ENCODE measurements around the gene LILRB1. TPM values are rescaled to one million over a fixed set of nuclear protein-coding genes. Genes with fewer than 3 reads are reported as not detected.

The LILRB1 gene
- total and polyA plus RNA-seq, 4 donors: 0.66 to 3.2 (median 1.6) TPM

GRCh38 chr19:54654447-54655321 lies 24.4 kb downstream of the LILRB1 start:
- no peak overlapping the region for H3K27ac ChIP-seq (ENCODE audit: low read depth, low read length)
- no peak for DNase-seq (ENCODE audit: low read depth in 4 of 6, low spot score in 6 of 6)
- no peak overlapping the region for H3K4me3 ChIP-seq (ENCODE audit: low read depth, low read length)
- H3K27me3 ChIP-seq (ENCODE audit: control insufficient read depth, insufficient read depth, low read length): no peaks in the 10 kb centered on the region
- H3K9me3 ChIP-seq (ENCODE audit: control insufficient read depth, insufficient read depth, low read length): no peaks in the 10 kb centered on the region
- WGBS (ENCODE audit: insufficient coverage): 69% methylated on average over 12 of the region's 14 CpGs
- no peaks in the 10 kb centered on the region for H3K36me3 ChIP-seq (ENCODE audit: control insufficient read depth, insufficient read depth, low read length)
- no peaks in the 10 kb centered on the region for H3K4me1 ChIP-seq (ENCODE audit: control insufficient read depth, insufficient read depth, low read length)

DNA sequence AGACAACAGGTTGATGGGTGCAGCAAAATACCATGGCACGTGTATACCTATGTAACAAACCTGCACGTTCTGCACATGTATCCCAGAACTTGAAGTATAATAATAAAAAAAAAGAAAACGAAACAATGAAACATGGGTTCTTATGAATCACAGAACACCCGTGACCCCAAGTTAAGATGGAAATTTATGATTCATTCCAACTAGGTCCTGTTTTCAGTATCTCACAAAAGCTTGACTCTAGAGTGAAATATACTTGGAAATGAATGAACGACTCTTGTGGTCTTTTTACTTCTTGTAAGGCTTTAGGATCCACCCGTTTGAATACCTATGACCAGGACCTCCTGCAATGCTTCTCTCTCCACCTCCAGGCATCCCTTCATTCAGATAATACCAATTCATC lies 29.0 kb downstream of the LILRB1 start:
- no peak overlapping the region for H3K4me3 ChIP-seq (ENCODE audit: low read depth, low read length)
- no peak for DNase-seq (ENCODE audit: low read depth in 4 of 6, low spot score in 6 of 6)
- no peaks in the 10 kb centered on the region for H3K9me3 ChIP-seq (ENCODE audit: control insufficient read depth, insufficient read depth, low read length)
- WGBS (ENCODE audit: insufficient coverage): 100% methylated on average over 1 of the region's 6 CpGs
- no peaks in the 10 kb centered on the region for H3K36me3 ChIP-seq (ENCODE audit: control insufficient read depth, insufficient read depth, low read length)
- H3K27me3 ChIP-seq (ENCODE audit: control insufficient read depth, insufficient read depth, low read length): no peaks in the 10 kb centered on the region
- no peaks in the 10 kb centered on the region for H3K4me1 ChIP-seq (ENCODE audit: control insufficient read depth, insufficient read depth, low read length)
- no peak overlapping the region for H3K27ac ChIP-seq (ENCODE audit: low read depth, low read length)

DNA sequence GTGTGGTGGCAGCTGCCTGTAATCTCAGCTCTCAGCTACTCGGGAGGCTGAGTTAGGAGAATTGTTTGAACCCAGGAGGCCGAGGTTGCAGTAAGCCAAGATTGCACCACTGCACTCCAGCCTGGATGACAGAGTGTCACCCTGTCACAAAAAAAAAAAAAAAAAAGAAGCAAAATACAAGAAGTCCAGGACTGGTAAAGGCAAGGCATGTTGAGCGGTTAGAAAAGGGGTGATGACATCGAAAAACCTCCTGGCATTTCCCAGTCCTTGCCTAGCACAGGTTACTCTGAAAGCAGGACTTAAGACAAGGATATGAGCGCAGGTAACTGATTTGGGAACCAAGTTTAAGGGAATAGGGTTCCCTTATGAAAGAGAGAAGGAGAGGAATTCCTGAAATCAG lies 30.0 kb downstream of the LILRB1 start:
- no peak for DNase-seq (ENCODE audit: low read depth in 4 of 6, low spot score in 6 of 6)
- H3K9me3 ChIP-seq (ENCODE audit: control insufficient read depth, insufficient read depth, low read length): no peaks in the 10 kb centered on the region
- H3K27me3 ChIP-seq (ENCODE audit: control insufficient read depth, insufficient read depth, low read length): no peaks in the 10 kb centered on the region
- 88% methylated on average over 3 of the region's 5 CpGs for WGBS (ENCODE audit: insufficient coverage)
- no peak overlapping the region for H3K27ac ChIP-seq (ENCODE audit: low read depth, low read length)
- no peaks in the 10 kb centered on the region for H3K36me3 ChIP-seq (ENCODE audit: control insufficient read depth, insufficient read depth, low read length)
- H3K4me3 ChIP-seq (ENCODE audit: low read depth, low read length): no peak overlapping the region
- no peaks in the 10 kb centered on the region for H3K4me1 ChIP-seq (ENCODE audit: control insufficient read depth, insufficient read depth, low read length)

GRCh38 chr19:54660964-54661363 lies 30.7 kb downstream of the LILRB1 start:
- Histone ChIP-seq H3K27ac (ENCODE audit: low read depth, low read length) (no peak overlapping the region), H3K4me3 (ENCODE audit: low read depth, low read length) (no peak overlapping the region), H3K27me3 (ENCODE audit: control insufficient read depth, insufficient read depth, low read length) (no peaks in the 10 kb centered on the region), H3K4me1 (ENCODE audit: control insufficient read depth, insufficient read depth, low read length) (no peaks in the 10 kb centered on the region), H3K36me3 (ENCODE audit: control insufficient read depth, insufficient read depth, low read length) (no peaks in the 10 kb centered on the region), H3K9me3 (ENCODE audit: control insufficient read depth, insufficient read depth, low read length) (no peaks in the 10 kb centered on the region)
- no peak for DNase-seq (ENCODE audit: low read depth in 4 of 6, low spot score in 6 of 6)
- WGBS (ENCODE audit: insufficient coverage): 89% methylated on average over 3 of the region's 6 CpGs

GRCh38 chr19:54661846-54662481 lies 31.7 kb downstream of the LILRB1 start:
- WGBS (ENCODE audit: insufficient coverage): 79% methylated on average over 12 of the region's 13 CpGs
- H3K9me3 ChIP-seq (ENCODE audit: control insufficient read depth, insufficient read depth, low read length): no peaks in the 10 kb centered on the region
- no peaks in the 10 kb centered on the region for H3K27me3 ChIP-seq (ENCODE audit: control insufficient read depth, insufficient read depth, low read length)
- no peaks in the 10 kb centered on the region for H3K4me1 ChIP-seq (ENCODE audit: control insufficient read depth, insufficient read depth, low read length)
- no peak overlapping the region for H3K27ac ChIP-seq (ENCODE audit: low read depth, low read length)
- H3K4me3 ChIP-seq (ENCODE audit: low read depth, low read length): no peak overlapping the region
- no peak for DNase-seq (ENCODE audit: low read depth in 4 of 6, low spot score in 6 of 6)
- H3K36me3 ChIP-seq (ENCODE audit: control insufficient read depth, insufficient read depth, low read length): no peaks in the 10 kb centered on the region

DNA sequence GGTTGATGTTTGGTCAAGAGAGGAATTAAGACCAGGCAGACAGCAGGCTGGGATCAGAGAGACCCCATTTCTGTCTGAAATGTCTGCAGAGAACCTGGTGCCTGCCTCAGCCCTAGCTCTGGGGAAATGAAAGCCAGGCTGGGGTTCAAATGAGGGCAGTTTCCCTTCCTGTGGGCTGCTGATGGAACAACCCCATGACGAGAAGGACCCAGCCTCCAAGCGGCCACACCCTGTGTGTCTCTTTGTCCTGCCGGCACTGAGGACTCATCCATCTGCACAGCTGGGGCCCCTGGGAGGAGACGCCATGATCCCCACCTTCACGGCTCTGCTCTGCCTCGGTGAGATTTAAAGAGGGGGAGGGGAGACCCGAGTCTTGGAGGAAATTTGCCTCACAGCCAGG lies 32.4 kb downstream of the LILRB1 start, which contains the start of gene LILRB4:
Gene LILRB4, plus strand, starts transcription at position 256 of the 400 bp plus-strand sequence. Its CDS starts 49 bp downstream, at position 305.
- Histone ChIP-seq H3K4me3 (ENCODE audit: low read depth, low read length) (no peak within 1 kb of the TSS), H3K36me3 (ENCODE audit: control insufficient read depth, insufficient read depth, low read length) (no peaks in the 10 kb centered on the region), H3K27ac (ENCODE audit: low read depth, low read length) (no peak within 1 kb of the TSS), H3K27me3 (ENCODE audit: control insufficient read depth, insufficient read depth, low read length) (no peaks in the 10 kb centered on the region), H3K9me3 (ENCODE audit: control insufficient read depth, insufficient read depth, low read length) (no peaks in the 10 kb centered on the region), H3K4me1 (ENCODE audit: control insufficient read depth, insufficient read depth, low read length) (no peaks in the 10 kb centered on the region)
- 49% methylated on average over 7 of the region's 7 CpGs for WGBS (ENCODE audit: insufficient coverage)
- DNase-seq (ENCODE audit: low read depth in 4 of 6, low spot score in 6 of 6): peak in 1 of 6 donors; percentile 4

- Histone ChIP-seq H3K4me1 (ENCODE audit: control insufficient read depth, insufficient read depth, low read length) (no peaks in the 10 kb centered on the region), H3K9me3 (ENCODE audit: control insufficient read depth, insufficient read depth, low read length) (no peaks in the 10 kb centered on the region), H3K4me3 (ENCODE audit: low read depth, low read length) (no peak overlapping the region), H3K27me3 (ENCODE audit: control insufficient read depth, insufficient read depth, low read length) (no peaks in the 10 kb centered on the region), H3K36me3 (ENCODE audit: control insufficient read depth, insufficient read depth, low read length) (no peaks in the 10 kb centered on the region), H3K27ac (ENCODE audit: low read depth, low read length) (no peak overlapping the region)
- WGBS (ENCODE audit: insufficient coverage): 80% methylated on average over 3 of the region's 6 CpGs
- DNase-seq (ENCODE audit: low read depth in 4 of 6, low spot score in 6 of 6): no peak
Measured at GRCh38 chr19:54665530-54665929, 35.2 kb downstream of the LILRB1 start.

DNA sequence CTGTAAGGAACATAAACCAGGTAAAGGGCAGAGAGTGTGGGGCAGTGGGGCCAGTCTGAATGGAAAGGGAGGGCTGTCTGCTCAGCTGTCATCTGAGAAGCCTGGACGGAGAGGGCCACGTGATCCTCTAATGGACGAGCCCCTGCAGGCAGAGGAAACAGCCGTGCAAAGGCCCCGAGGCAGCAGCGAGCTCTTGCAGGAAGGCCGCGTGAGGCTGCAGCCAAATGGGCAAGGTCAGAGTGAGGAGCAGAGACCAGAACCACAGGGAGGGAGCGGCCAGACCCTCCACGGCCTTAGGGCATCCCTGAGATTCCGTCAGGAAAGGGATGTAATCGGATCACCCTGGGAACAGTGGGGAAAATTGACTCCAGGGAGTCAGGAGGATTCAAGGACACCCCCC lies 36.9 kb downstream of the LILRB1 start:
- Histone ChIP-seq H3K27me3 (ENCODE audit: control insufficient read depth, insufficient read depth, low read length) (no peaks in the 10 kb centered on the region), H3K4me1 (ENCODE audit: control insufficient read depth, insufficient read depth, low read length) (no peaks in the 10 kb centered on the region), H3K27ac (ENCODE audit: low read depth, low read length) (no peak overlapping the region), H3K4me3 (ENCODE audit: low read depth, low read length) (no peak overlapping the region), H3K9me3 (ENCODE audit: control insufficient read depth, insufficient read depth, low read length) (no peaks in the 10 kb centered on the region), H3K36me3 (ENCODE audit: control insufficient read depth, insufficient read depth, low read length) (no peaks in the 10 kb centered on the region)
- 53% methylated on average over 3 of the region's 12 CpGs for WGBS (ENCODE audit: insufficient coverage)
- no peak for DNase-seq (ENCODE audit: low read depth in 4 of 6, low spot score in 6 of 6)

- Histone ChIP-seq H3K27ac (ENCODE audit: low read depth, low read length) (no peak overlapping the region), H3K9me3 (ENCODE audit: control insufficient read depth, insufficient read depth, low read length) (no peaks in the 10 kb centered on the region), H3K27me3 (ENCODE audit: control insufficient read depth, insufficient read depth, low read length) (no peaks in the 10 kb centered on the region), H3K36me3 (ENCODE audit: control insufficient read depth, insufficient read depth, low read length) (no peaks in the 10 kb centered on the region), H3K4me3 (ENCODE audit: low read depth, low read length) (no peak overlapping the region), H3K4me1 (ENCODE audit: control insufficient read depth, insufficient read depth, low read length) (no peaks in the 10 kb centered on the region)
- WGBS (ENCODE audit: insufficient coverage): no CpG with 5 or more reads among the region's 1 CpG
- DNase-seq (ENCODE audit: low read depth in 4 of 6, low spot score in 6 of 6): no peak
Measured at GRCh38 chr19:54668353-54668752, 38.1 kb downstream of the LILRB1 start.

All from spinal cord (tissue), 10 donors.